HepG2 (cell line): ENCODE results near the gene TRAIP. TPM values are rescaled to one million over a fixed set of nuclear protein-coding genes. Genes with fewer than 3 reads are reported as not detected.

Experiments
- BCL3 ChIP-seq: sonication (generic); formaldehyde crosslinking; IDR thresholded peaks from 2 replicates; pipeline ENCODE4 v1.5.1; 2020; ENCODE audit warnings: mild to moderate bottlenecking, missing genetic modification reagents, moderate library complexity
- EZH2 ChIP-seq: conservative IDR thresholded peaks from 2 replicates; pipeline ENCODE4 v1.6.1; 2012; ENCODE audit warnings: mild to moderate bottlenecking, low read depth, low read length, moderate library complexity
- FOSL1 ChIP-seq: sonication (generic); formaldehyde crosslinking; IDR thresholded peaks from 2 replicates; pipeline ENCODE4 v1.9.0; 2021; ENCODE audit warnings: missing genetic modification reagents, borderline replicate concordance
- HIVEP1 ChIP-seq: sonication (generic); formaldehyde crosslinking; IDR thresholded peaks from 2 replicates; pipeline ENCODE4 v1.4.0; 2020; ENCODE audit warnings: mild to moderate bottlenecking, missing genetic modification reagents
- HOXA5 ChIP-seq: sonication (generic); formaldehyde crosslinking; IDR thresholded peaks from 2 replicates; pipeline ENCODE4 v1.4.0; 2020; ENCODE audit warnings: missing genetic modification reagents
- KAT8 ChIP-seq: IDR thresholded peaks from 2 replicates; pipeline ENCODE4 v1.6.1; 2016; ENCODE audit warnings: missing genetic modification reagents, missing compliant biosample characterization
- MATR3 ChIP-seq: sonication (generic); formaldehyde crosslinking; IDR thresholded peaks from 2 replicates; pipeline ENCODE4 v1.4.0; 2020; ENCODE audit warnings: missing genetic modification reagents
- MEIS1 ChIP-seq: sonication (generic); formaldehyde crosslinking; IDR thresholded peaks from 2 replicates; pipeline ENCODE4 v1.9.0; 2021; ENCODE audit warnings: mild to moderate bottlenecking, missing genetic modification reagents, moderate library complexity, borderline replicate concordance
- MEIS2 ChIP-seq: sonication (generic); formaldehyde crosslinking; IDR thresholded peaks from 2 replicates; pipeline ENCODE4 v1.9.0; 2021; ENCODE audit warnings: mild to moderate bottlenecking, missing genetic modification reagents
- MXD3 ChIP-seq: IDR thresholded peaks from 2 replicates; pipeline ENCODE4 v1.6.1; 2016; ENCODE audit warnings: mild to moderate bottlenecking, missing biosample characterization, missing genetic modification reagents
- NONO ChIP-seq, 2 experiments: fragments of 450-650 bp in 1 of 2; sonication (generic) in 1 of 2; formaldehyde crosslinking in 1 of 2; IDR thresholded peaks in 1 of 2; conservative IDR thresholded peaks in 1 of 2; 2 replicates each; pipeline versions ENCODE4 v1.6.1 to v1.8.0; 2017 to 2022; ENCODE audit warnings: mild to moderate bottlenecking in 1 of 2, missing genetic modification reagents in 1 of 2, moderate library complexity in 1 of 2
- NRL ChIP-seq: sonication (generic); formaldehyde crosslinking; IDR thresholded peaks from 2 replicates; pipeline ENCODE4 v1.5.0; 2020; ENCODE audit warnings: missing genetic modification reagents, mild to moderate bottlenecking, moderate library complexity, borderline replicate concordance
- PAF1 ChIP-seq: IDR thresholded peaks from 2 replicates; pipeline ENCODE4 v1.6.1; 2016; ENCODE audit warnings: missing genetic modification reagents, missing compliant biosample characterization
- REPIN1 ChIP-seq: sonication (generic); formaldehyde crosslinking; IDR thresholded peaks from 2 replicates; pipeline ENCODE4 v1.8.0; 2022; ENCODE audit warnings: missing genetic modification reagents, low read depth, mild to moderate bottlenecking, borderline replicate concordance
- SIX4 ChIP-seq: sonication (generic); formaldehyde crosslinking; IDR thresholded peaks from 2 replicates; pipeline ENCODE4 v1.4.0; 2020; ENCODE audit warnings: missing genetic modification reagents
- SP4 ChIP-seq: sonication (generic); formaldehyde crosslinking; IDR thresholded peaks from 2 replicates; pipeline ENCODE4 v1.8.1; 2023; ENCODE audit warnings: mild to moderate bottlenecking, missing genetic modification reagents
- ZBTB21 ChIP-seq: sonication (generic); formaldehyde crosslinking; IDR thresholded peaks from 2 replicates; pipeline ENCODE4 v1.4.0; 2020; ENCODE audit warnings: missing genetic modification reagents
- ZBTB33 ChIP-seq: sonication (generic); formaldehyde crosslinking; IDR thresholded peaks from 2 replicates; pipeline ENCODE4 v1.4.0; 2020; ENCODE audit warnings: missing genetic modification reagents
- ZBTB8A ChIP-seq: sonication (generic); formaldehyde crosslinking; IDR thresholded peaks from 2 replicates; pipeline ENCODE4 v1.4.0; 2020; ENCODE audit warnings: mild to moderate bottlenecking, low read depth, missing genetic modification reagents, borderline replicate concordance
- ZFP36L1 ChIP-seq: sonication (generic); formaldehyde crosslinking; IDR thresholded peaks from 2 replicates; pipeline ENCODE4 v1.8.0; 2022; ENCODE audit warnings: mild to moderate bottlenecking, missing genetic modification reagents, moderate library complexity
- ZMYM3 ChIP-seq: sonication (generic); formaldehyde crosslinking; IDR thresholded peaks from 2 replicates; pipeline ENCODE4 v1.5.1; 2020; ENCODE audit warnings: mild to moderate bottlenecking, missing genetic modification reagents
- ZNF230 ChIP-seq: sonication (generic); formaldehyde crosslinking; IDR thresholded peaks from 2 replicates; pipeline ENCODE4 v1.4.0; 2020; ENCODE audit warnings: mild to moderate bottlenecking, missing genetic modification reagents
- ZNF501 ChIP-seq: sonication (generic); formaldehyde crosslinking; IDR thresholded peaks from 2 replicates; pipeline ENCODE4 v1.5.1; 2020; ENCODE audit warnings: mild to moderate bottlenecking, moderate library complexity, missing genetic modification reagents
- ZNF589 ChIP-seq: sonication (generic); formaldehyde crosslinking; conservative IDR thresholded peaks from 2 replicates; pipeline ENCODE4 v1.8.0; 2022; ENCODE audit warnings: mild to moderate bottlenecking, moderate library complexity, missing genetic modification reagents
- ZNF883 ChIP-seq: sonication (generic); formaldehyde crosslinking; IDR thresholded peaks from 2 replicates; pipeline ENCODE4 v1.5.1; 2020; ENCODE audit warnings: mild to moderate bottlenecking, missing genetic modification reagents; ENCODE audit errors: not compliant biosample characterization
- polyA plus RNA-seq, 8 experiments: library from polyadenylated mRNA; depleted of rRNA in 3 of 8; stranded (reverse) in 7 of 8; unstranded in 1 of 8; fragments of >200 nt; fragmentation: Illumina TruSeq in 4 of 8; extraction: Trizol in 4 of 8; gene quantifications; 2 replicates each; pipeline versions ENCODE4 v1.2.1 to v1.2.3, GENCODE V29; 2011 to 2016; ENCODE audit warnings: low read depth in 4 of 8, missing spikeins in 1 of 8, mixed read lengths in 1 of 8; ENCODE audit not compliant: insufficient read depth in 1 of 8
- total RNA-seq, 5 experiments: library from RNA; depleted of rRNA; stranded (reverse); fragments of >200 nt; fragmentation: Illumina TruSeq; extraction: Trizol; gene quantifications; 2 replicates each; pipeline ENCODE4 v1.2.3, GENCODE V29; 2016; ENCODE audit warnings: low read depth in 1 of 5

The TRAIP gene
- total and polyA plus RNA-seq, 2 of the 13 experiments (the other 11 are each of a cell fraction or from before 2014, with no cell fraction given) = 13.9 to 23.9 TPM

- peak; percentile 82 for TF ChIP-seq ZNF501 (CRISPR knock-in tag)
- peak; percentile 40; the same call in 1 of the 2 replicates for TF ChIP-seq ZBTB33 (CRISPR knock-in tag)
- no peak for TF ChIP-seq ZNF589 (CRISPR knock-in tag)
- TF ChIP-seq BCL3 = 0 out of 2 replicates have a peak, but pooled peaks have one; percentile 26
- TF ChIP-seq REPIN1 = 0 out of 2 replicates have a peak, but pooled peaks have one; percentile 27
- no peak for TF ChIP-seq HOXA5 (CRISPR knock-in tag)
- TF ChIP-seq MXD3 (CRISPR knock-in tag) = 0 out of 2 replicates have a peak, but pooled peaks have one; percentile 14
- TF ChIP-seq ZBTB21 = 0 out of 2 replicates have a peak, but pooled peaks have one; percentile 20
- TF ChIP-seq MATR3 = no peak
- no peak for TF ChIP-seq FOSL1 (CRISPR knock-in tag)
- TF ChIP-seq KAT8 = peak; percentile 74; the same call in 1 of the 2 replicates
- no peak for TF ChIP-seq PAF1 (CRISPR knock-in tag)
- TF ChIP-seq SP4 (CRISPR knock-in tag) = peak; percentile 69; the same call in 1 of the 2 replicates
- TF ChIP-seq MEIS1 (CRISPR knock-in tag) = no peak
- TF ChIP-seq NRL = 0 out of 2 replicates have a peak, but pooled peaks have one; percentile 17
- no peak for TF ChIP-seq SIX4
- TF ChIP-seq ZNF883 (CRISPR knock-in tag) = peak; percentile 69
- TF ChIP-seq NONO (IDR thresholded peaks at IDR 0.05) = no peak
- TF ChIP-seq NONO (CRISPR knock-in tag; conservative IDR thresholded peaks at IDR 0.05) = peak; percentile 82
- no peak for TF ChIP-seq ZBTB8A (CRISPR knock-in tag)
- TF ChIP-seq ZMYM3 (CRISPR knock-in tag) = 0 out of 2 replicates have a peak, but pooled peaks have one; percentile 0
- TF ChIP-seq HIVEP1 (CRISPR knock-in tag) = no peak
- no peak for TF ChIP-seq ZFP36L1 (CRISPR knock-in tag)
- TF ChIP-seq MEIS2 (CRISPR knock-in tag) = 0 out of 2 replicates have a peak, but pooled peaks have one; percentile 24
- no peak for TF ChIP-seq EZH2
- TF ChIP-seq ZNF230 (CRISPR knock-in tag) = no peak
These were observed 53.5 kb downstream of the TRAIP start, which contains the start of gene INKA1 (continued) for GRCh38 chr3:49802719-49803464.
